ENCODE data around the gene TRAPPC6A. TPM values are rescaled to one million over a fixed set of nuclear protein-coding genes. Genes with fewer than 3 reads are reported as not detected.

TRAPPC6A gene
- total and polyA plus RNA-seq, 2 of the 13 experiments (the other 11 are each of a cell fraction or from before 2014, with no cell fraction given) = 6.5 to 21.0 TPM

DNA sequence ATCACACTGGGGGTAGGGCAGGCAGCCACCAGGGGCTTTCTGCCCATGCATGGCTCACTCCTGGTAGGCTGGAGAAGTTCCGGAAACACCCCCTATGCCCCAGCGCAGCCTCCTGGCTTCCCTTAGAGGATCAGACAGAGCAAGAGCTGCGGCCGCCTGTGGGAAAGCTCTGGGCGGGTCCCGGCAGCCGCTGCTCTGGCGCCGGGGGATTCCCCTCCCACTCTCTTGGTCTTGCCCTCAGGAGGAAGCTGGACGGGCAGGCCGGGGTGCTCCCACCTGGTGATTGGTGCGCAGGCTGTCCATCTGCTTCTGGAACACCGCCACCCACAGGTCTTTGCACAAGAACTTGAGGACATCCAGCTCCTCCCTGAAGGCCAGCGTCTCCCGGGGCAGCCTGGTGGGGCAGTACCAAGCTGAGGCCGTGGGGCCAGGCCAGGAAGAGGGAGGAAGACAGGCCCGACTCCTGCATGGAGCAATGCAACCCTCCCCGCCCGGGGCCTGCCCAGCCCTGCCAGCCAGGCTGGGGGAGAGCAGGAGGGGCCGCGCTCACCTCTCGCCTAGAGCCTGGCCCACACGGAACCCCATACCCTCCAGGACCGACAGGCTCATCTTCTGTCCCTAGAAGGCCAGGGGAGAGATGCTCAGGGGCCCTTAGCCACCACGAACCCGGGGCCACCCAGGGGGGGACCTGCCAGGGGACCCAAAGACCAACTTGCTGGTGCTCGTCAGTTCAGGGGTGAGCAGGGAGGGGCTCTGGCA lies 13.3 kb downstream of the TRAPPC6A start (continued):
- TF ChIP-seq, protein P1, sequence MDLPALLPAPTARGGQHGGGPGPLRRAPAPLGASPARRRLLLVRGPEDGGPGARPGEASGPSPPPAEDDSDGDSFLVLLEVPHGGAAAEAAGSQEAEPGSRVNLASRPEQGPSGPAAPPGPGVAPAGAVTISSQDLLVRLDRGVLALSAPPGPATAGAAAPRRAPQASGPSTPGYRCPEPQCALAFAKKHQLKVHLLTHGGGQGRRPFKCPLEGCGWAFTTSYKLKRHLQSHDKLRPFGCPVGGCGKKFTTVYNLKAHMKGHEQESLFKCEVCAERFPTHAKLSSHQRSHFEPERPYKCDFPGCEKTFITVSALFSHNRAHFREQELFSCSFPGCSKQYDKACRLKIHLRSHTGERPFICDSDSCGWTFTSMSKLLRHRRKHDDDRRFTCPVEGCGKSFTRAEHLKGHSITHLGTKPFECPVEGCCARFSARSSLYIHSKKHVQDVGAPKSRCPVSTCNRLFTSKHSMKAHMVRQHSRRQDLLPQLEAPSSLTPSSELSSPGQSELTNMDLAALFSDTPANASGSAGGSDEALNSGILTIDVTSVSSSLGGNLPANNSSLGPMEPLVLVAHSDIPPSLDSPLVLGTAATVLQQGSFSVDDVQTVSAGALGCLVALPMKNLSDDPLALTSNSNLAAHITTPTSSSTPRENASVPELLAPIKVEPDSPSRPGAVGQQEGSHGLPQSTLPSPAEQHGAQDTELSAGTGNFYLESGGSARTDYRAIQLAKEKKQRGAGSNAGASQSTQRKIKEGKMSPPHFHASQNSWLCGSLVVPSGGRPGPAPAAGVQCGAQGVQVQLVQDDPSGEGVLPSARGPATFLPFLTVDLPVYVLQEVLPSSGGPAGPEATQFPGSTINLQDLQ (CRISPR knock-in tag; IDR thresholded peaks at IDR 0.05) = no peak
- TF ChIP-seq ELF3 (CRISPR knock-in tag; IDR thresholded peaks at IDR 0.05) (peak; percentile 15; the same call in 1 of the 2 replicates), ZNF331 (CRISPR knock-in tag; IDR thresholded peaks at IDR 0.05) (0 out of 2 replicates have a peak, but pooled peaks have one; percentile 32), IKZF1 (IDR thresholded peaks at IDR 0.05) (no peak), IRX3 (CRISPR knock-in tag; IDR thresholded peaks at IDR 0.05; ENCODE audit: borderline replicate concordance, low read depth) (no peak), KAT7 (CRISPR knock-in tag; IDR thresholded peaks at IDR 0.05; ENCODE audit: borderline replicate concordance) (no peak), PHB2 (IDR thresholded peaks at IDR 0.05; ENCODE audit: partially characterized antibody) (no peak), NAIF1 (CRISPR knock-in tag; IDR thresholded peaks at IDR 0.05; ENCODE audit: borderline replicate concordance) (no peak), ZKSCAN1 (IDR thresholded peaks at IDR 0.05; ENCODE audit: low read length) (no peak), RBAK (CRISPR knock-in tag; IDR thresholded peaks at IDR 0.05) (no peak), ISX (CRISPR knock-in tag; conservative IDR thresholded peaks at IDR 0.05) (no peak)
- TF ChIP-seq, protein P2, sequence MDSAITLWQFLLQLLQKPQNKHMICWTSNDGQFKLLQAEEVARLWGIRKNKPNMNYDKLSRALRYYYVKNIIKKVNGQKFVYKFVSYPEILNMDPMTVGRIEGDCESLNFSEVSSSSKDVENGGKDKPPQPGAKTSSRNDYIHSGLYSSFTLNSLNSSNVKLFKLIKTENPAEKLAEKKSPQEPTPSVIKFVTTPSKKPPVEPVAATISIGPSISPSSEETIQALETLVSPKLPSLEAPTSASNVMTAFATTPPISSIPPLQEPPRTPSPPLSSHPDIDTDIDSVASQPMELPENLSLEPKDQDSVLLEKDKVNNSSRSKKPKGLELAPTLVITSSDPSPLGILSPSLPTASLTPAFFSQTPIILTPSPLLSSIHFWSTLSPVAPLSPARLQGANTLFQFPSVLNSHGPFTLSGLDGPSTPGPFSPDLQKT (CRISPR knock-in tag; IDR thresholded peaks at IDR 0.05; ENCODE audit: borderline replicate concordance) = no peak
- TF ChIP-seq, protein P3, sequence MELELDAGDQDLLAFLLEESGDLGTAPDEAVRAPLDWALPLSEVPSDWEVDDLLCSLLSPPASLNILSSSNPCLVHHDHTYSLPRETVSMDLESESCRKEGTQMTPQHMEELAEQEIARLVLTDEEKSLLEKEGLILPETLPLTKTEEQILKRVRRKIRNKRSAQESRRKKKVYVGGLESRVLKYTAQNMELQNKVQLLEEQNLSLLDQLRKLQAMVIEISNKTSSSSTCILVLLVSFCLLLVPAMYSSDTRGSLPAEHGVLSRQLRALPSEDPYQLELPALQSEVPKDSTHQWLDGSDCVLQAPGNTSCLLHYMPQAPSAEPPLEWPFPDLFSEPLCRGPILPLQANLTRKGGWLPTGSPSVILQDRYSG (CRISPR knock-in tag; IDR thresholded peaks at IDR 0.05) = no peak
- TF ChIP-seq, protein P4, sequence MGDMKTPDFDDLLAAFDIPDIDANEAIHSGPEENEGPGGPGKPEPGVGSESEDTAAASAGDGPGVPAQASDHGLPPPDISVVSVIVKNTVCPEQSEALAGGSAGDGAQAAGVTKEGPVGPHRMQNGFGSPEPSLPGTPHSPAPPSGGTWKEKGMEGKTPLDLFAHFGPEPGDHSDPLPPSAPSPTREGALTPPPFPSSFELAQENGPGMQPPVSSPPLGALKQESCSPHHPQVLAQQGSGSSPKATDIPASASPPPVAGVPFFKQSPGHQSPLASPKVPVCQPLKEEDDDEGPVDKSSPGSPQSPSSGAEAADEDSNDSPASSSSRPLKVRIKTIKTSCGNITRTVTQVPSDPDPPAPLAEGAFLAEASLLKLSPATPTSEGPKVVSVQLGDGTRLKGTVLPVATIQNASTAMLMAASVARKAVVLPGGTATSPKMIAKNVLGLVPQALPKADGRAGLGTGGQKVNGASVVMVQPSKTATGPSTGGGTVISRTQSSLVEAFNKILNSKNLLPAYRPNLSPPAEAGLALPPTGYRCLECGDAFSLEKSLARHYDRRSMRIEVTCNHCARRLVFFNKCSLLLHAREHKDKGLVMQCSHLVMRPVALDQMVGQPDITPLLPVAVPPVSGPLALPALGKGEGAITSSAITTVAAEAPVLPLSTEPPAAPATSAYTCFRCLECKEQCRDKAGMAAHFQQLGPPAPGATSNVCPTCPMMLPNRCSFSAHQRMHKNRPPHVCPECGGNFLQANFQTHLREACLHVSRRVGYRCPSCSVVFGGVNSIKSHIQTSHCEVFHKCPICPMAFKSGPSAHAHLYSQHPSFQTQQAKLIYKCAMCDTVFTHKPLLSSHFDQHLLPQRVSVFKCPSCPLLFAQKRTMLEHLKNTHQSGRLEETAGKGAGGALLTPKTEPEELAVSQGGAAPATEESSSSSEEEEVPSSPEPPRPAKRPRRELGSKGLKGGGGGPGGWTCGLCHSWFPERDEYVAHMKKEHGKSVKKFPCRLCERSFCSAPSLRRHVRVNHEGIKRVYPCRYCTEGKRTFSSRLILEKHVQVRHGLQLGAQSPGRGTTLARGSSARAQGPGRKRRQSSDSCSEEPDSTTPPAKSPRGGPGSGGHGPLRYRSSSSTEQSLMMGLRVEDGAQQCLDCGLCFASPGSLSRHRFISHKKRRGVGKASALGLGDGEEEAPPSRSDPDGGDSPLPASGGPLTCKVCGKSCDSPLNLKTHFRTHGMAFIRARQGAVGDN (CRISPR knock-in tag; IDR thresholded peaks at IDR 0.05) = peak; percentile 59
- TF ChIP-seq, protein P5, sequence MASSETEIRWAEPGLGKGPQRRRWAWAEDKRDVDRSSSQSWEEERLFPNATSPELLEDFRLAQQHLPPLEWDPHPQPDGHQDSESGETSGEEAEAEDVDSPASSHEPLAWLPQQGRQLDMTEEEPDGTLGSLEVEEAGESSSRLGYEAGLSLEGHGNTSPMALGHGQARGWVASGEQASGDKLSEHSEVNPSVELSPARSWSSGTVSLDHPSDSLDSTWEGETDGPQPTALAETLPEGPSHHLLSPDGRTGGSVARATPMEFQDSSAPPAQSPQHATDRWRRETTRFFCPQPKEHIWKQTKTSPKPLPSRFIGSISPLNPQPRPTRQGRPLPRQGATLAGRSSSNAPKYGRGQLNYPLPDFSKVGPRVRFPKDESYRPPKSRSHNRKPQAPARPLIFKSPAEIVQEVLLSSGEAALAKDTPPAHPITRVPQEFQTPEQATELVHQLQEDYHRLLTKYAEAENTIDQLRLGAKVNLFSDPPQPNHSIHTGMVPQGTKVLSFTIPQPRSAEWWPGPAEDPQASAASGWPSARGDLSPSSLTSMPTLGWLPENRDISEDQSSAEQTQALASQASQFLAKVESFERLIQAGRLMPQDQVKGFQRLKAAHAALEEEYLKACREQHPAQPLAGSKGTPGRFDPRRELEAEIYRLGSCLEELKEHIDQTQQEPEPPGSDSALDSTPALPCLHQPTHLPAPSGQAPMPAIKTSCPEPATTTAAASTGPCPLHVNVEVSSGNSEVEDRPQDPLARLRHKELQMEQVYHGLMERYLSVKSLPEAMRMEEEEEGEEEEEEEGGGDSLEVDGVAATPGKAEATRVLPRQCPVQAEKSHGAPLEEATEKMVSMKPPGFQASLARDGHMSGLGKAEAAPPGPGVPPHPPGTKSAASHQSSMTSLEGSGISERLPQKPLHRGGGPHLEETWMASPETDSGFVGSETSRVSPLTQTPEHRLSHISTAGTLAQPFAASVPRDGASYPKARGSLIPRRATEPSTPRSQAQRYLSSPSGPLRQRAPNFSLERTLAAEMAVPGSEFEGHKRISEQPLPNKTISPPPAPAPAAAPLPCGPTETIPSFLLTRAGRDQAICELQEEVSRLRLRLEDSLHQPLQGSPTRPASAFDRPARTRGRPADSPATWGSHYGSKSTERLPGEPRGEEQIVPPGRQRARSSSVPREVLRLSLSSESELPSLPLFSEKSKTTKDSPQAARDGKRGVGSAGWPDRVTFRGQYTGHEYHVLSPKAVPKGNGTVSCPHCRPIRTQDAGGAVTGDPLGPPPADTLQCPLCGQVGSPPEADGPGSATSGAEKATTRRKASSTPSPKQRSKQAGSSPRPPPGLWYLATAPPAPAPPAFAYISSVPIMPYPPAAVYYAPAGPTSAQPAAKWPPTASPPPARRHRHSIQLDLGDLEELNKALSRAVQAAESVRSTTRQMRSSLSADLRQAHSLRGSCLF (CRISPR knock-in tag; IDR thresholded peaks at IDR 0.05; ENCODE audit: borderline replicate concordance) = no peak

All from HepG2 (cell line).